Renal cortex interstitium (tissue), 11 donors: ENCODE measurements around the gene ARMC9. TPM values are rescaled to one million over a fixed set of nuclear protein-coding genes. Genes with fewer than 3 reads are reported as not detected.
"Not testable (repeated sequence)": the region's sequence is repeated elsewhere in the genome, so short reads cannot be mapped to it uniquely, and the experiment has no call there.

ENCODE experiments used
- DNase-seq, 11 donors: peaks; one replicate each; pipeline ENCODE4 v3.0.0-alpha.2; 2013; ENCODE audit warnings: low read depth in 9 of 11, low spot score in 4 of 11; ENCODE audit errors: extremely low read depth in 1 of 11
- polyA plus RNA-seq, 3 donors: library from polyadenylated mRNA; unstranded; fragments of 120-200 nt; gene quantifications; one replicate each; pipeline ENCODE4 v1.2.1, GENCODE V29; 2013; ENCODE audit not compliant: insufficient read length in 3 of 3

ARMC9 gene
- polyA plus RNA-seq, 3 donors, result 27.0 to 30.2 (median 29.1) TPM

DNA sequence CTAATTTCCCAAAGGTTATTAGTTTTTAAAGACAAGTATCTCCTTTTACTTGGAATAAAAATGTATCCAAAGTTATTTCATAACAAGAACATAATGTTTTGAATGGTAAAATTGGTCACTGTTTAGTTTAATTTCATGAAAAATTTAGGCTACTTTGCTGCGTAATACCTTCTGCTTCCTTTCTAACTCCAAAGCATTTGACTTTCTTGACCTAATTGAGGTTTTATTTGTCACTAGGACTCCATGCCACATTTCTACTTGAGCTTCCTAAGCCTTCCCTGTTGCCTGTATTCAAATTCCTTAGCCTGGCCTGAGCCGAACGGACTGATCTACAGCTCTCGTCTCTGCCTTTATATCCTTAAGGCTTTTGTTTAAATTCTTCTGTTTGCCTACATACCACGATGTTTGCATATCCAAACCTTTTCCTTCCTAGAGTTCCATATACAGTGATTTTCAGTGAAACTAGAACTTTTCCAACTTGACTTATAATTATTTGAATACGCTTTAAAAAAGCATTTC is 25.1 kb downstream of the ARMC9 start:
- DNase-seq, result no peak

DNA sequence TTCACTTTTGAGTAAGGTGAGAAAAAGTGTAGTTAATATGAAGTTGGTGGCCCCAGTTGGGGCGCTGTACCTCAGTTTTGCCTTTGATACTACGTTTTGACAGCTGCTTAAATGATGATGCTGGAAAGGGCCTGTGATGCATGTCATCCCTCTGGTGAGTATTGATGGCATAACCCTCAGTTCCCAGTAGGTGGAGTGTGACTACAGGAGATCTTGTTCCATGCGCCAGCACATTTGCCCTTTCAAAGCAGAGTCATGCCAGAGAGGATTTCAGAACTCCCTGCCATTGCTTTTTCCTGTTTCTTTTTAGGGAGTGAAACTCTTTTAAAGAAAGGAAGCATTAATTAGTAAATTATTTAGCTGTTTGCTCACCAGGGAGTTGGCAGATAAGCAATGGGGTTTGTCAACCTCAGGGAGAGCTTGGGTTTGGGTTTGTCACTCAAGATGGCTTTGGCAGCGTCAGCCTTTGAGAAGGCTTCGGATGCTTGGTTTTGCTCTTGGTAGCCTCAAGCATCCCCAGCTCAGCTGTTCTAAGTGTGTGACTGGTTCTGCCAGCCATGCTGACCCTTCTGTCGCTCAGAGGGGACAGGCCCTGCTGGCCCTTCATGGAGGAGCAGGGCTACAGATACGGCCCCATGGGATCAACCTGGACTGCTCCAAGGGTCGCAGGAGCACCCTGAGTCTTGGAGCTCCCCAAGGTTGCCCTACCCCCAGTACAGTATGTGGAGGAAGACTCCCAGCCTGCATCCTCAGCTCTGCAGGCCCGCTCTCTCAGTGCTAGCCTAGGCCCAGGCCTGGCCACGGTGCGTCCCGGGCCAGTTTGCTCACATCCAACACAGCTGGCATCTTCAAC is 29.1 kb downstream of the ARMC9 start:
- DNase-seq, result peak in 7 of 11 donors; percentile 50 to 75 (median 63)

DNA sequence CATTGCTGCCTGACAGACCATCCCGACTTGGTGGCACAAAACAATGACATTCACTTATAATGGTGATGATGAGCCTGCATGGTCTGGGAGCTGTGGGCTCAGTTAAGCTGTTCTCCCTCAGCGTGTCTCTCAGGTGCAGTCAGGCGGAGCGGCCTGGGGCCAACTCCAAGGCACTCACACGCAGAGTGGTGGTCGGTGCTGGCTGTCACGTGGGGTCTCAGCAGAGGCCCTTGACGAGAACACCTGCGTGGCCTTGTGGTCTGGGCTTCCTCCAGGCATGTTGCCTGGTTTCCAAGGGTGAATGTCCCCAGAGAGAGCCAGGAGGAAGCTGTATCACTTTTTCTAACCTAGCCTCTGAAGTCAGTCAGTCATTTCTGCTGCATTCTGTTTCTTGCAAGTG is 29.8 kb downstream of the ARMC9 start:
- no peak for DNase-seq

DNA sequence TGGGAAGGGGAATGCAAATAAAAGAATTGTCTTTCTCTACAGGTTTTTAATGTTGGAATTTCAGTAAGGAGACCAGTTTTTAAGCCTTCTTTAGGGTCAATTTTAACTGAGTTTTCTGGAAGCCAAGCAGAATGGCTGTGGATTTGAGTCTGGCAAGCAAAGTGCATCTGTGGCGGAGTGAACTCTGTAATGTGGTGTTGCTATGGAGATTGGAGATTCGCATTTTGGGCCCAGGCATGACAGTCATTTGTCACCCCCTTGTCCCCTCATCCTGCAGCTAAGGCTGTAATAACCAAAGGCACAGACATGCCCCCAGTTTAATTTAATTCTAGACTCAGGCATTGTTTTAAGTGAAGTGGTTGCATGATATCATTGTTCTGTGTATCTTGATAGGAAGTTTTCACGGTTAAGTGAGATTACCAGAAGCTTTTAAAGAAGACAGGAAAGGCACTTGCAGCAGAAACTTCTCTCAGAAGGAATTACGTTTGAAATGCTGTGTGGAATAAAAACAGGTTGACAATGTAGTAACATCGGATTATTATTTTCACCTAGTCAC is 30.6 kb downstream of the ARMC9 start:
- DNase-seq, result no peak

DNA sequence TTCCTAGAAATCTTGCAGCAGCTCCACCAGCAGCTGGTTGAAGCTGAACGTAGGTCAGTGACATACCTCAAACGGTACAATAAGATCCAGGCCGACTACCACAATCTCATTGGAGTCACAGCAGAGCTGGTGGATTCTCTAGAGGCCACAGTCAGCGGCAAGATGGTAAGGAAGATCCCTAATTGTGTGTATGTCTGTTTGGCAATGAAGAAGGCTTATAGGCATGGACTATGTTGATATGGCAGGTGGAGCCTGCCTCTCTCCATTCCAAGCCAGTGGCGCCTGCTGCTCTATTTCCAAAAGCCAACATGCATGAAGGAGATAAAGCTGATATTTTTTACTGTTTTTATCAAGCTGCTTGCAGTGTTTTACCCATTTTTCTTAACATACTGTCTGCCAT is 36.8 kb downstream of the ARMC9 start:
- no peak for DNase-seq

DNA sequence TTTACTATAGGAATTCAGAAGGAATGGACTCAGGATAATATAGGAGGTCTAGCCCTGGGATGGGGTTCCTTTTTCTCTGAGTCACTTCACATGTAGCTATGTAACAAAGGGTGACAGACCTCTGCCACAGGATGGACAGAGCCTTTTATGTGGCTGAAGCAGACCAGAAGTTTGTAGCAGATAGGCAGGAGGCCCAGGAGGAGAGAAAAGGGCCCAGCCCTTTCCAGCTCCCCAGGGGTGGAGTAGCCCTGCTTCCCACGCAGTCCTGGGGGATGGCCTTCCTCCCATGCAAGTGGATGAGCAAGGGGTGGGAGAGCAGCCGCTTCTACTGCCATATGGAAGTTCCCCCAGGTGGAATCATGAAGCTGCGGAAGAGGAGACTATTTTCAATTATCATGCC is 40.3 kb downstream of the ARMC9 start:
- DNase-seq, result no peak

DNA sequence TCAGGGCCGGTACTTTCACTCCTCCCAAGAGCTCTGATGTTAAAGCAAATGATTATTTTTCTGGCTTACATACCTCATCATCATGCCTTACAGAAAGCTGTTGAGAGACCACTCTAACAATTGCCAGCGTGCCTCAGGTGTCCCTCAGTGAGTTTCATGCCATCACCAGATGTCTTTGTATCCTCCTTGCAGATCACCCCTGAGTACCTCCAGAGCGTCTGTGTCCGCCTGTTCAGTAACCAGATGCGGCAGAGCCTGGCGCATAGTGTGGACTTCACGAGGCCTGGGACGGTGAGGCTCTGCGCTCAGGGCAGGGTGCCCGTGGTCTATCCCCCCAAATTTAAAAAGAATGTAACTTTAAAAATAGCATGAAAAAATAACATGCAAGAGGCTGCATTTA is 41.3 kb downstream of the ARMC9 start:
- no peak for DNase-seq

DNA sequence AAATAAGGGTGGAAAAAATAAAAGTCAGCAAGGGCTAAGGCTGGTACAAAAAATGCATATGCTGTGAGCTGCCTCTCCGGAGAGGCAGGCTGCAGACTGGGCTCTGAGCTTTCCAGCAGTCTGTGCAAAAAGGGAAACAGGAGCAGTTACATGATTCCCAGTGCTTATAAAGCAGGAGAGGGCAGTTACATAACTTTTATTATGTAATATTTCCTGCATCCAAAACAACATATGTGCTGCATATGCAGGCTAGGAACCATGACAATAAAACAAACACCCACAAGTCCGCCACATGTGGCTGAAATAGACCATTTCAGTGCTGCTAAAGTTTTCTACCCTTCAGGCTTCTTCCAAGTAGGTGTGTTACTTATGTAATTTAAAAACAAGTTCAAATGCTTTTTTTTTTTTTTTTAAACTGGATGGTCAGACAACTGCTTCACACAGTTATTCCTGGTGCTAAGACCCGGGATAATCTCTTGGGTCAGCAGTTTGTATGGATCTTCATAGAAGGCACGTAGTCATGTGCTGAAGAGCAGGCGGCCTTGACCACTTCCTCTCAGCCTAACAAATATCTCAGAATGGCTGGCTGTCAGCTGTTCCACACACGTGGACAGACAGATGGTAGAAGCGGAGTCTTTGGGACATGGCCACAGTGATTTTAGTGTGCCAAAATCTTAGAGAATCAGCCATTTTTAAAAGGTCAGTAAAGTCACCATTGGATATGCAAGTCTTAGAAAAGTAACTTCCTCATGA is 43.5 kb downstream of the ARMC9 start:
- no peak for DNase-seq

DNA sequence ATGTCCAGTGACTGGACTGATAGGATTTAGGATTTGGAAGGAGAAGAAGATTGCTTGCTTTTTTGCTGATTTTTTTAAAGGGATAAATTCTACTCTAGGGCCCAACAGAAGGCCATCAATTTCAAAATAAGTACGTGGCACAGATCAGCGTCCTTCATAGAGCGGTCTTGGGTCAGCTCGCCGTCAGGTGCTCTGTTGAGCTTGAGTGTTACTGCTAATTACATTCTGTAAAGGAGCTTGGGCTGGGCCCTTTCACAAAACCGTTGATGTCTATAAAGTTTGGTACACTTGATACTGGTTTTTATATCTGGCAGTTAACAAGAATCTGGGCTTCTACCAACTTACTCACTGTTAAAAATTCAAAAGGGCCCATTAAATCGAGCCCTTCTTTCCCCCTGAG is 45.4 kb downstream of the ARMC9 start:
- no peak for DNase-seq

DNA sequence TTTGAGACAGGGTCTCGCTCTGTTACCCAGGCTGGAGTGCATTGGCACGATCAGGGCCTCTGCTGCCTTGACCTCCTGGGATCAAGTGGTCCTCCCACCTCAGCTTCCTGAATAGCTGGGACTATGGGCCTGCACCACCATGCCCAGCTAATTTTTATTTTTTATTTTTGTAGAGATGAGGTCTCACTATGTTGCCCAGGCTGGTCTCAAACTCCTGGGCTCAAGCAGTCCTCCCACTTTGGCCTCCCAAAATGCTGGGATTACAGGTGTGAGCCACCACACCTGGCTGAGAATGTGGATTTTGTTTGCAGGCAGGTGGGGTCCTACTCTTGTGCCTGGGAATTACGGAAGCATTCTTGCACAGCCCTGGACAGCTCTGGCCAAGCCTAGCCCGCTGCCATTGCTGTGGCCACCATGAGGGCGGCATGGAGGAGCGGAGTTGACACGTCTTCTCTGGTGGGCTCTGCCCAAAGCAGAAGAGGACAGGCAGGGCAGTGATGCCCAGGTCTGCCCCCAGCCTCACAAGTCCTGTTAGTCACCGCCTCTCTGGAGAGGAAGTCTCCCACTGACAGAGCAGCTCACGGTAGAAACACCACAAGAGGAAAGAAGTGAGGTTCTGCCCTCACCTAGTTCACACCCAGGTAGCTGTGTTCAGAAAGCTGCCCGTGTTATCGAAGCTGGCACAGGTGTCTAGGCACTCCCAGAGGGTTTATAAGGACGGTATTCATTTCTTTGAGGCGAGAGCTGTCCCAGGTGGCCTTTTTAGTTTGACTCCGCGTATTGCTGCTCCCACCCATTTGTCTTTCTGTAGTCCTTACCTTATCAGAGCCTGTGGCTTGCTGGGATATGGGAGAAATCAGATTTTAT is 46.2 kb downstream of the ARMC9 start:
- no peak for DNase-seq

DNA sequence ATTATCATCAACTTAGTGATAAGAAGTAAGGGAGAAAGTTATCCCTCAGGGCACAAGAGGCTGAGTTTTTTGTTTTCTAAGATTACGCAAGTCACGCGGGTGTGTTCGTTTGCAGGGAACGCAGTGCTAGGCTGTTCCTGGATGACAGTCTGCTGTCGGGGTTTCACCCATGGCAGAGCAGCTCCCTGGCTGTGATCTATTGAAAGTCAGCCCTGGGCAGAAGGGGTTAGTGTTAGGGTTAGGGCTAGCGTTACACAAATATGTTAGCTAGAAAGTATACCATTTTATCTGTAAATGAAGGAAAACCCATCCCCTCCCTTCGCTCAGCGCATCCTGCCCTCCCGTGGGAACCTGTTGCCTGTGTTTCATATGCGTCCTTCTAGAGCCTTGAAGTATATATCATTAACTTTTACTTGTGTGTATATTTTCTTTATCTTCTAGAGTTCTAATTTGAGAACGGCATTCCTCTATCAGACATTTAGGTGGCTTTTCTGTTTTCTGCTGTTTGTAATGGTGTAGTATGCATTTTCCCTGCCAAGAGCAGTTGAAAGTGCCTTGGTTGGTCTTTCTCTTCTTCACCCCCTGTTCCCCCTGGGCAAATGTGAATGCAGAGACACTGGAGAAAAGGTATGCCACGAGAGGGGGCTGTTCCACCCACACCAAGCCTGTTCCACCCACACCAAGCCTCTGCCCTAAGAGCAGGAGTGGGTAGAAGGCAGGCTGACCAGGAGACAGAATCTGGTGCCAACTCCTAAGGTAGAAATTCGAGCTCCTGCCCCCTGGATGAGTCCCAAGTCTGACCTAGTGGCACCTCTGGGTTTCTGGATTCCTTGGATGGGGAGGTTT is 47.0 kb downstream of the ARMC9 start:
- DNase-seq, result no peak

DNA sequence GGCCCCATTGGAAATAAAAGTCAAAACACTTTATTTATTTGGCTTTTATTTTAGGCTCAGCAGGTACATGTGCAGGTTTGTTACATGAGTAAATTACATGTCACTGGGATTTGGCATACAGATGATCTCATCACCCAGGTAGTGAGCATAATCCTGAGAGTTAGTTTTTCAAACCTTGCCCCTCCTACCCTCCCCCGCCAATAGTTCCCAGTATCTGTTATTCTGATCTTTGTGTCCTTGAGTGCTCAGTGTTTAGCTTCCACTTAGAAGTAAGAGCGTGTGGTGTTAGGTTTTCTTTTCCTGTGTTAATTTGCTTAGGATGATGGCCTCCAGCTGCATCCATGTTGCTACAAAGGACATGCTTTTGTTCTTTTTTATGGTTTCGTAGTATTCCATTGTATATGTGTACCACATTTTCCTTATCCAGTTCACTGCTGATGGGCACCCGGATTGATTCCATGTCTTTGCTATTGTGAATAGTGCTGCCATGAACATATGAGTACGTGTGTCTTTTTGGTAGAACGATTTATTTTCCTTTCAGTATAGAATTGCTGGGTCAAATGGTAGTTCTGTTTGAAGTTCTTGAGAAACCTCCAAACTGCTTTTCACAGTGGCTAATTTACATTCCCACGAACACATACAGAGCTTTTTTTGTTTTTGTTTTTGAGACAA is 47.9 kb downstream of the ARMC9 start:
- DNase-seq, result no peak

DNA sequence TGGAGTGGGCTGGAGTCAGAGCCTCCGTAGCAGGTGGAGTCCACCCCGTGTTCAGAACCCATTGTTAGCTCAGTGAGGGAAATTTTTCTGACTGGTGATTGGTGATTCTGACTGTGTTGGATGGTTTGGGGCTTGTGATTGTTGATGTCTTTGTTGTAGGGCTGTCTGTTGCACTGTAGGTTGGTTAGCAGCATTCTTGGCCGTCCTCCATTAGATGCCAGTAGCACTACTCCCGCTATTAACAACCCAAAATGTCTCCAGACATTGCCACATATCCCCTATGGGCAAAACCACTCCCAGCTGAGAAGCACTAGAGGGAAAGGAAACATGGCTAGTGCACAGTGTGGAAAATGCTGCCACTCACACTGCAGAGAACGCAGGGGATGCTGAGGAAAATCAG is 51.7 kb downstream of the ARMC9 start:
- no peak for DNase-seq

DNA sequence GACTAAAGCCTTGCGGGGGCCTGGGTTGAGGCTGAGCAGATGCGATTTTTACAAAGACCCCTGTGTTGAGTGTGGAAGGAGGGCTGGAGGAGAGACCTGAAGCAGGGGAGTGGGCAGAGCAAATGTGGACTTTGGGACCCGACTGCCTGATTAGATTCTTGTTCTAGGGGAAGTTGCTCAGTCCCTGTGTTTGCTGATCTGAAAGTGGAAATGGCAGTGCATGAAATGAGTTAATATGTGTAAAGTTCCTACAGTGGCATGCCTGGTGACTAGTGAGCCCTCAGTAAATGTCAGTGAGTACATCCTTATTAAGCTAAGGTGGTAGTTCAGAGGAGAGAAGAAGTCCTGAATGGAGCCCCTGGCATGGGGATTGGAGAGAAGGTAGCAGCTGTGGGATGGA is 52.3 kb downstream of the ARMC9 start:
- no peak for DNase-seq

DNA sequence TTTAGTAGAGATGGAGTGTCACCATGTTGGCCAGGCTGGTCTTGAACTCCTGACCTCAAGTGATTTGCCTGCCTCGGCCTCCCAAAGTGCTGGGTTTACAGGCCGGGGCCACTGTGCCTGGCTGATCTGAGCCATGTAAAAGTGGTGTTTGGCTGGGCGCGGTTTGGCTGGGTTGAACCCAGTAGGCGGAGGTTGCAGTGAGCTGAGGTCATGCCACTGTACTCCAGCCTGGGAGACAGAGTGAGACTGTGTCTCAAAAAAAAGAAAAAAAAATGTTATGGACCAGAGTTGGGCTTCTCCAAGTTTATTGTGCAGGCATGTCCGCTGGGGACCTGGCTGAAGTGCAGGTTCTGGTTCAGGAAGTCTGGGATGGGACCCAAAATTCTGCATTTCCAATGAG is 54.9 kb downstream of the ARMC9 start:
- DNase-seq, result not testable (repeated sequence)

DNA sequence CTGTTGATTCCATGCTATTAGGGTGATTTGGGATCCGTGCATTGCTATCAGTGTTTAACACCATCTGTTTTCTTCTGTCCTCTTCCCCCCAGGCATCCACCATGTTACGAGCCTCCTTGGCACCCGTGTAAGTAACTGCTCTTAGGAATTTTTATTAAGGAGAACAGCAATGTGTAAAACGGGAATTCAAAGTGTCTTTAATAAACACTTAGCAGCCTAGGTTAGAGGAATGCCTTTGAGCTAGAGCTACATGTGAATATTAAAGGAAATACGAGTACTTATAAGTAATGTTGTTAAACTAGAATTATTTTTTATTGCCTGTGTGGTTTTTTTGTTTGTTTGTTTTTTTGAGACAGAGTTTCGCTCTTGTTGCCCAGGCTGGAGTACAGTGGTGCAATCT is 58.1 kb downstream of the ARMC9 start:
- no peak for DNase-seq

DNA sequence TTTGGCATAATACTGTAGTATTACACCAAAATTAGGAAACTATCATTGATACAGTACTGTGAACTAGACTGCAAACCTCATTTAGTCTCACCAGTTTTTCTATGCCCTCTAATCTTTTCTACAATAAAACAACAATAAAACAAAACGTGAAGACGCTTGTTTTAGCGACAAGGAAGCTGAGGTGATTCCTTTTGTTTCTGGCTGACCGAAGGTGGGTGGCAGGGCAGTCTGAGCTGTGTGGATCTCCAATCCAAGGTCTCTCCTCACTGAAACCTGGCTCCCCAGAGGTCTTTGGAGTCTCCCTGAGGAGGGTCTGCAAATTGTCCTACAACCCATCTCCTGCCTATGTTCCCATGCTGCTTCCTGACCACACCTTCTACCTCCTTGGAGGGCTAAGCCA is 59.3 kb downstream of the ARMC9 start:
- DNase-seq, result no peak

DNA sequence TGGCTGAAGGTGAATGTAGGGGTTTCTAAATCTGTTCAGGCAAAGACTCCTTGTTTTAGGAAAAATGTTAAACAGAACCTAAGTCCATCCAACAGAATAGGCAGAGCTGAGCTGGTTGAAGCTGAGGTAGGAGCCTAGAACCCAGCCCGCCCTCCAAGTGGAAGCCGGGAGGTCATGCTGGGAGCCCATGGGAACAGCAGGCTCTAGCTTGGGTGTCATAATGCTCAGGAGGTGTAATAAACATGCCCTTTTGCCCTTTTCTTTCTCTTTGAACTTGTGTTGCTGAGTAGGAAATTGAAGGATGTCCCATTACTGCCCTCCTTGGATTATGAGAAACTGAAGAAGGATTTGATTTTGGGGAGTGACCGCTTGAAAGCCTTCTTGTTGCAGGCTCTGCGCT is 60.3 kb downstream of the ARMC9 start:
- DNase-seq, result no peak
